Ascending aorta (tissue), 2 donors: ENCODE data around the gene SMTNL2. TPM values are rescaled to one million over a fixed set of nuclear protein-coding genes. Genes with fewer than 3 reads are reported as not detected.

Source experiments
- DNase-seq, 2 donors: peaks; one replicate each; pipeline ENCODE4 v3.0.0-alpha.2; 2019; ENCODE audit warnings: low spot score in 2 of 2
- H3K27ac ChIP-seq, 2 donors: fragments of 200-600 bp; sonication (generic); one replicate each; pipeline ENCODE4 v1.5.1; 2016 to 2017; ENCODE audit warnings: mild to moderate bottlenecking in 1 of 2
- H3K27me3 ChIP-seq: fragments of 200-600 bp; sonication (generic); one replicate; pipeline ENCODE4 v1.5.1; 2017
- H3K36me3 ChIP-seq, 2 donors: fragments of 200-600 bp; sonication (generic); one replicate each; pipeline ENCODE4 v1.5.1; 2016
- H3K4me1 ChIP-seq, 2 donors: fragments of 200-600 bp; sonication (generic); one replicate each; pipeline ENCODE4 v1.5.1; 2016 to 2017; ENCODE audit warnings: mild to moderate bottlenecking in 1 of 2
- H3K4me3 ChIP-seq, 2 donors: fragments of 200-600 bp; sonication (generic); one replicate each; pipeline ENCODE4 v1.5.1; 2016 to 2017; ENCODE audit warnings: mild to moderate bottlenecking in 1 of 2
- H3K9me3 ChIP-seq, 2 donors: fragments of 200-600 bp; sonication (generic); one replicate each; pipeline ENCODE4 v1.5.1; 2016
- CTCF ChIP-seq, 3 experiments: fragments of 200-600 bp in 2 of 3; fragments of 450-650 bp in 1 of 3; sonication (generic) in 2 of 3; IDR thresholded peaks; one replicate each; pipeline ENCODE4 v1.5.1; 2016 to 2019; ENCODE audit warnings: antibody characterized with exemption in 3 of 3, mild to moderate bottlenecking in 1 of 3, moderate library complexity in 1 of 3
- intact Hi-C: fragments of 100-400 bp; cut with DNase I; formaldehyde crosslinking; loops from one replicate; pipeline ENCODE4 v1.15.1; 2023
- total RNA-seq: library from RNA; depleted of rRNA; stranded (reverse); fragments of >200 nt; gene quantifications from one replicate; pipeline ENCODE4 v1.1.0, GENCODE V29; 2016

SMTNL2 gene
- total RNA-seq, 1 donor from 2014 or later = 15.6 TPM

GRCh38 chr17:4572131-4572530, 12.2 kb upstream of the SMTNL2 start:
- no peaks in the 10 kb centered on the region for H3K27me3 ChIP-seq
- H3K4me1 ChIP-seq = no peaks in the 10 kb centered on the region
- no peak overlapping the region for H3K4me3 ChIP-seq
- no peak overlapping the region for H3K27ac ChIP-seq
- no peak for DNase-seq
- no peaks in the 10 kb centered on the region for H3K36me3 ChIP-seq
- intact Hi-C loops = no loop called here
- TF ChIP-seq CTCF (IDR thresholded peaks at IDR 0.05) = no peak
- no peaks in the 10 kb centered on the region for H3K9me3 ChIP-seq

- intact Hi-C loops = no loop called here
- Histone ChIP-seq H3K4me1 (no peaks in the 10 kb centered on the region), H3K27ac (no peak overlapping the region), H3K4me3 (no peak overlapping the region), H3K27me3 (no peaks in the 10 kb centered on the region), H3K36me3 (no peaks in the 10 kb centered on the region), H3K9me3 (no peaks in the 10 kb centered on the region)
- TF ChIP-seq CTCF (IDR thresholded peaks at IDR 0.05) = no peak
- no peak for DNase-seq
These were observed 11.2 kb upstream of the SMTNL2 start for GRCh38 chr17:4573115-4573514.

- H3K9me3 ChIP-seq = no peaks in the 10 kb centered on the region
- H3K27me3 ChIP-seq = no peaks in the 10 kb centered on the region
- no peak overlapping the region for H3K27ac ChIP-seq
- no peak overlapping the region for H3K4me3 ChIP-seq
- no peaks in the 10 kb centered on the region for H3K36me3 ChIP-seq
- no peak for TF ChIP-seq CTCF (IDR thresholded peaks at IDR 0.05)
- no peak for DNase-seq
- H3K4me1 ChIP-seq = no peaks in the 10 kb centered on the region
- intact Hi-C loops = no loop called here
These were observed 10.7 kb upstream of the SMTNL2 start for GRCh38 chr17:4573669-4574068.

- H3K4me1 ChIP-seq = no peaks in the 10 kb centered on the region
- no peaks in the 10 kb centered on the region for H3K9me3 ChIP-seq
- no peaks in the 10 kb centered on the region for H3K36me3 ChIP-seq
- no peak for TF ChIP-seq CTCF (IDR thresholded peaks at IDR 0.05)
- DNase-seq = no peak
- intact Hi-C loops = no loop called here
- no peak overlapping the region for H3K4me3 ChIP-seq
- no peak overlapping the region for H3K27ac ChIP-seq
- no peaks in the 10 kb centered on the region for H3K27me3 ChIP-seq
These were observed 9.8 kb upstream of the SMTNL2 start for GRCh38 chr17:4574448-4575045.

GRCh38 chr17:4576161-4576558, 8.2 kb upstream of the SMTNL2 start:
- Histone ChIP-seq H3K9me3 (no peaks in the 10 kb centered on the region), H3K4me3 (no peak overlapping the region), H3K4me1 (no peaks in the 10 kb centered on the region), H3K36me3 (no peaks in the 10 kb centered on the region), H3K27ac (no peak overlapping the region), H3K27me3 (no peaks in the 10 kb centered on the region)
- intact Hi-C loops = no loop called here
- no peak for DNase-seq
- TF ChIP-seq CTCF (IDR thresholded peaks at IDR 0.05) = no peak
